ENCODE measurements around the gene UGT3A1.

UGT3A1 gene

GRCh38 chr5:35908228-35908627 lies 83.0 kb downstream of the UGT3A1 start:
- DNase-seq (ENCODE audit: low read depth), result no peak

- no peak for DNase-seq (ENCODE audit: low read depth)
Measured at GRCh38 chr5:35904443-35905132, 86.6 kb downstream of the UGT3A1 start.

GRCh38 chr5:35903631-35904203 lies 87.5 kb downstream of the UGT3A1 start:
- no peak for DNase-seq (ENCODE audit: low read depth)

DNA sequence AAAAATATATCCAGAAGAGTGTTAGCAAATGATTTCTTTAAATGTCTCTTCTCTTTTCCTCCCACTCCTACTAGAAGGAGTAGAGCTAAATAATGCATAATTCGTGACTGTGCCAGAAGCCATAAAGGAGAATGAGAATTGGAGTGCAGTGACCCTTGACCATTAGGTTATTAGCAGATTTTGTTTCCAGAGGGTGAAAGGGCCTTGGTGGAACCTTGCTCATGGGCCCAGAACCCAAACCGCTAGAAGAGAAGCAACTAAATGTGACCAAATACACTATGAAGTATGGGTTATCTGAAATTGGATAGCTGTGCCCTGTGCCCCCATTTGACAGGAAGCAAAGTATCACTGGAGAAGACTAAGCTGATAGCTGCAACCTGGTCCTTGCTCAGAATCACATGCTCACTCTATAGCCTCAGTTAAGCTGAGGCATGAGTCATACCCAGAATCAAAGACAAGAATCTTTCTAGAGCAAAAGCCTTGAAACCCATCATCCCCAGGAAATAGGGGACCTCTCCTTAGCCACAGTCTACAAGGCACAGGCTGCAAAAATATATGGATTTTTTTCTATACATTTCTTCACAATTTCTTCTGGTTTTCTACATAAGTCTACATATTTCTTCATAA lies 89.0 kb downstream of the UGT3A1 start:
- DNase-seq (ENCODE audit: low read depth), result no peak
